ENCODE results near the gene DIS3L2. TPM values are rescaled to one million over a fixed set of nuclear protein-coding genes. Genes with fewer than 3 reads are reported as not detected.

Gene DIS3L2
- total RNA-seq, 1 donor from 2014 or later, result 32.2 TPM

DNA sequence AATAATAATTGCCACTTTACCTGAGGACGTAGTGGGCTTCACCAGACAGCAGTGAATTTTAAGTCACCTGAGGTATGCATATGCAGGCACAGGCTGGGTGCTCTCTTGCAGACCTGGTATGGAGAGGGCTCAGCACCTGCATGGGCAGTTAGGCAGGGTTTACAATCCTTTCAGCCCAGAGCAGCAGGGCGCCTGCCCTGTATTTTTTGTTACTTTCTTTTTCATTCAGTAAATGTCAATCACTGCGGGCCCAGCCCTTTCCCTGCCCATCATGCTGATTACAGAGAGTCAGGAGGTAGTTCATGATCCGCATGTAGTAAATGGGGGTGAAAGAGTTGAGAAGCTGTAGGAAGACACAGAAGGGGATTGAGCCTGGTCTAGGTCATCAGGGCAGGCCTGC, 270.0 kb downstream of the DIS3L2 start:
- intact Hi-C loops (cut with DNase I), result no loop called here
- peaks cover 15% of the 10 kb centered on the region for H3K4me1 ChIP-seq
- no peak for TF ChIP-seq POLR2A (IDR thresholded peaks at IDR 0.05)
- no peak for TF ChIP-seq CTCF (IDR thresholded peaks at IDR 0.05)
- no peak for TF ChIP-seq POLR2AphosphoS5 (IDR thresholded peaks at IDR 0.05; ENCODE audit: insufficient read depth in 1 of 2, low read depth in 1 of 2)
- H3K27ac ChIP-seq, result no peak overlapping the region
- no peaks in the 10 kb centered on the region for H3K9me3 ChIP-seq
- no peak overlapping the region for H3K4me3 ChIP-seq
- DNase-seq (ENCODE audit: extremely low spot score in 2 of 2), result peak in 1 of 2 donors; percentile 47
- H3K36me3 ChIP-seq, result no peaks in the 10 kb centered on the region
- H3K27me3 ChIP-seq, result no peaks in the 10 kb centered on the region

GRCh38 chr2:232232915-232233314, 271.4 kb downstream of the DIS3L2 start:
- Histone ChIP-seq H3K27ac (no peak overlapping the region), H3K27me3 (no peaks in the 10 kb centered on the region), H3K9me3 (no peaks in the 10 kb centered on the region), H3K4me3 (no peak overlapping the region), H3K4me1 (peaks cover 20% of the 10 kb centered on the region), H3K36me3 (no peaks in the 10 kb centered on the region)
- TF ChIP-seq POLR2A (IDR thresholded peaks at IDR 0.05) (no peak), POLR2AphosphoS5 (IDR thresholded peaks at IDR 0.05; ENCODE audit: insufficient read depth in 1 of 2, low read depth in 1 of 2) (no peak), CTCF (IDR thresholded peaks at IDR 0.05) (no peak)
- no peak for DNase-seq (ENCODE audit: extremely low spot score in 2 of 2)
- intact Hi-C loops (cut with DNase I), result no loop called here

- H3K27ac ChIP-seq, result no peak overlapping the region
- no peak for DNase-seq (ENCODE audit: extremely low spot score in 2 of 2)
- TF ChIP-seq POLR2AphosphoS5 (IDR thresholded peaks at IDR 0.05; ENCODE audit: insufficient read depth in 1 of 2, low read depth in 1 of 2), result no peak
- TF ChIP-seq CTCF (IDR thresholded peaks at IDR 0.05), result no peak
- H3K4me1 ChIP-seq, result peaks cover 8% of the 10 kb centered on the region
- H3K4me3 ChIP-seq, result no peak overlapping the region
- H3K36me3 ChIP-seq, result no peaks in the 10 kb centered on the region
- no peaks in the 10 kb centered on the region for H3K27me3 ChIP-seq
- H3K9me3 ChIP-seq, result no peaks in the 10 kb centered on the region
- intact Hi-C loops (cut with DNase I), result no loop called here
Measured at GRCh38 chr2:232234922-232235615, 273.6 kb downstream of the DIS3L2 start.

- Histone ChIP-seq H3K27me3 (no peaks in the 10 kb centered on the region), H3K9me3 (no peaks in the 10 kb centered on the region), H3K27ac (no peak overlapping the region), H3K36me3 (no peaks in the 10 kb centered on the region), H3K4me1 (peaks cover 5% of the 10 kb centered on the region), H3K4me3 (no peak overlapping the region)
- TF ChIP-seq POLR2AphosphoS5 (IDR thresholded peaks at IDR 0.05; ENCODE audit: insufficient read depth in 1 of 2, low read depth in 1 of 2) (no peak), CTCF (IDR thresholded peaks at IDR 0.05) (no peak), POLR2A (IDR thresholded peaks at IDR 0.05) (no peak)
- no peak for DNase-seq (ENCODE audit: extremely low spot score in 2 of 2)
- intact Hi-C loops (cut with DNase I), result no loop called here
Measured at GRCh38 chr2:232235716-232236115, 274.2 kb downstream of the DIS3L2 start.

GRCh38 chr2:232236200-232236599, 274.7 kb downstream of the DIS3L2 start:
- peak in 1 of 2 donors; percentile 2 for DNase-seq (ENCODE audit: extremely low spot score in 2 of 2)
- Histone ChIP-seq H3K27ac (no peak overlapping the region), H3K36me3 (no peaks in the 10 kb centered on the region), H3K4me3 (no peak overlapping the region), H3K27me3 (no peaks in the 10 kb centered on the region), H3K4me1 (peaks cover 5% of the 10 kb centered on the region), H3K9me3 (no peaks in the 10 kb centered on the region)
- no peak for TF ChIP-seq CTCF (IDR thresholded peaks at IDR 0.05)
- no peak for TF ChIP-seq POLR2A (IDR thresholded peaks at IDR 0.05)
- TF ChIP-seq POLR2AphosphoS5 (IDR thresholded peaks at IDR 0.05; ENCODE audit: insufficient read depth in 1 of 2, low read depth in 1 of 2), result no peak
- intact Hi-C loops (cut with DNase I), result no loop called here
